Activated CD4-positive, alpha-beta T cell treated with anti-CD3 and anti-CD28 coated beads for 48 hours (primary cell): ENCODE results near the gene TRIM46.

Experiments
- DNase-seq: peaks from one replicate; pipeline ENCODE4 v3.0.0-alpha.2; 2020

Gene TRIM46

GRCh38 chr1:155171836-155172731, 1.6 kb upstream of the TRIM46 start:
- no peak for DNase-seq

GRCh38 chr1:155172732-155173477, 744 bp upstream of the TRIM46 start, which contains the start of gene KRTCAP2:
Gene KRTCAP2, minus strand, starts transcription at chr1:155173304. Its CDS starts 80 bp downstream, at chr1:155173224.
- peak; percentile 96 for DNase-seq

- peak; percentile 62 for DNase-seq
Measured at GRCh38 chr1:155174324-155175280, 953 bp downstream of the TRIM46 start.

- no peak for DNase-seq
Measured at GRCh38 chr1:155175281-155175926, 1.8 kb downstream of the TRIM46 start.

- peak; percentile 41 for DNase-seq
Measured at GRCh38 chr1:155175927-155176371, 2.3 kb downstream of the TRIM46 start.

- peak; percentile 92 for DNase-seq
Measured at GRCh38 chr1:155176544-155177071, 3.0 kb downstream of the TRIM46 start.

GRCh38 chr1:155177192-155177917, 3.7 kb downstream of the TRIM46 start:
- no peak for DNase-seq

- no peak for DNase-seq
Measured at GRCh38 chr1:155177918-155178281, 4.3 kb downstream of the TRIM46 start.

- no peak for DNase-seq
Measured at GRCh38 chr1:155178441-155179111, 4.9 kb downstream of the TRIM46 start.

GRCh38 chr1:155179112-155180031, 5.7 kb downstream of the TRIM46 start:
- DNase-seq = no peak

- no peak for DNase-seq
Measured at GRCh38 chr1:155181371-155182051, 7.9 kb downstream of the TRIM46 start.

GRCh38 chr1:155182052-155182550, 8.5 kb downstream of the TRIM46 start:
- no peak for DNase-seq

GRCh38 chr1:155183775-155184221, 10.1 kb downstream of the TRIM46 start:
- no peak for DNase-seq

- DNase-seq = no peak
Measured at GRCh38 chr1:155184351-155184811, 10.7 kb downstream of the TRIM46 start.

GRCh38 chr1:155184835-155185782, 11.5 kb downstream of the TRIM46 start:
- no peak for DNase-seq

- no peak for DNase-seq
Measured at GRCh38 chr1:155185783-155186066, 12.1 kb downstream of the TRIM46 start.

GRCh38 chr1:155186067-155186793, 12.6 kb downstream of the TRIM46 start:
- no peak for DNase-seq
